ENCODE results near the gene HPX.
"Not testable (repeated sequence)": the region's sequence is repeated elsewhere in the genome, so short reads cannot be mapped to it uniquely, and the experiment has no call there.

The HPX gene

GRCh38 chr11:6413791-6414201 is 27.0 kb downstream of the HPX start:
- DNase-seq = peak; percentile 74

GRCh38 chr11:6411594-6412031 is 29.2 kb downstream of the HPX start:
- no peak for DNase-seq

GRCh38 chr11:6410695-6411430 is 29.9 kb downstream of the HPX start:
- DNase-seq = no peak

- no peak for DNase-seq
Observed at GRCh38 chr11:6406370-6406769, 34.4 kb downstream of the HPX start.

GRCh38 chr11:6405846-6406245 is 34.9 kb downstream of the HPX start:
- no peak for DNase-seq

GRCh38 chr11:6405052-6405667 is 35.6 kb downstream of the HPX start:
- DNase-seq = no peak

GRCh38 chr11:6404342-6405051 is 36.3 kb downstream of the HPX start:
- no peak for DNase-seq

GRCh38 chr11:6403539-6403938 is 37.2 kb downstream of the HPX start:
- DNase-seq = no peak

GRCh38 chr11:6402561-6402981 is 38.2 kb downstream of the HPX start:
- DNase-seq = peak; percentile 67

- DNase-seq = no peak
Observed at GRCh38 chr11:6402061-6402470, 38.7 kb downstream of the HPX start.

GRCh38 chr11:6401464-6401863 is 39.3 kb downstream of the HPX start:
- no peak for DNase-seq

GRCh38 chr11:6400431-6401345 is 40.1 kb downstream of the HPX start:
- DNase-seq = no peak

- DNase-seq = no peak
Observed at GRCh38 chr11:6397636-6398035, 43.2 kb downstream of the HPX start.

- no peak for DNase-seq
Observed at GRCh38 chr11:6397156-6397555, 43.6 kb downstream of the HPX start.

- DNase-seq = no peak
Observed at GRCh38 chr11:6395470-6396060, 45.2 kb downstream of the HPX start.

- no peak for DNase-seq
Observed at GRCh38 chr11:6393989-6394670, 46.7 kb downstream of the HPX start.

GRCh38 chr11:6392251-6392650 is 48.5 kb downstream of the HPX start:
- DNase-seq = not testable (repeated sequence)

- no peak for DNase-seq
Observed at GRCh38 chr11:6391537-6392134, 49.2 kb downstream of the HPX start.

- DNase-seq = no peak
Observed at GRCh38 chr11:6390718-6391469, 49.9 kb downstream of the HPX start.

GRCh38 chr11:6389905-6390717 is 50.7 kb downstream of the HPX start, which contains the start of gene SMPD1:
Gene SMPD1 (plus strand): TSS chr11:6390474. CDS start chr11:6390599, 125 bp downstream.
- DNase-seq = peak; percentile 93
